C4-2B (cell line): Measurements from ENCODE around the gene EHBP1.

ENCODE experiments used
- CTCF ChIP-seq: fragments of 450-650 bp; conservative IDR thresholded peaks from 2 replicates; pipeline ENCODE4 v1.5.1; 2017; ENCODE audit warnings: mild to moderate bottlenecking
- ZFX ChIP-seq: fragments of 450-650 bp; IDR thresholded peaks from 2 replicates; pipeline ENCODE4 v1.6.1; 2017

- TF ChIP-seq CTCF (no peak), ZFX (no peak)
Observed at GRCh38 chr2:62672601-62673000, 32.9 kb upstream of the EHBP1 start.
